Measurements from ENCODE around the gene TMEM238L. TPM values are rescaled to one million over a fixed set of nuclear protein-coding genes. Genes with fewer than 3 reads are reported as not detected.

Gene TMEM238L
- total and polyA plus RNA-seq, 2 experiments from 2014 or later: not detected

DNA sequence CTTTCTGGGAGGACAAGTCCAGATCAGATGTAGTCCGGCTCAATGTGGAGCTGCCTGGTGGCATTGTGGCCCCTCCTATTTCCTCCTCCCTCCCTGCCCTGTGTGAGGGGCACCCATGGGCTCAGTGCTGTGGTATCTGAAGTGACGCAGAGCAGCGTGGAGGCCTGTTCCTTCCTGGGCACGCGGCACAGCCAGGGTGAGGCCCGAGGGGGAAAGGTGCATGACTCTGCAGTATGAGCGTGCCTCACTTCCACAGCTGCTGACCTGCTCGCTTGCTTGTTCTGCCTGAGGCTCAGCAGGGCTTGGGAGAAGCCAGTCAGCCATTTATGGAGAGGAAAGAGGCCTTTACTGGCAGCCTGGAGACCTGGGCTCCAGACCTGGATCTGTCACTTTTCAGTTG, 11.7 kb downstream of the TMEM238L start:
- Mint-ChIP-seq H3K4me1 (peaks cover 37% of the 10 kb centered on the region), H3K36me3 (ENCODE audit: low read depth) (no peaks in the 10 kb centered on the region), H3K27me3 (ENCODE audit: insufficient read depth, low read depth, poor library complexity) (peaks cover 12% of the 10 kb centered on the region), H3K27ac (no peak overlapping the region), H3K4me3 (no peak overlapping the region), H3K9me3 (no peaks in the 10 kb centered on the region)
- Histone ChIP-seq H3F3A (replicated peaks; ENCODE audit: low read depth) (no peaks in the 10 kb centered on the region), H3K27me3 (ENCODE audit: insufficient read depth) (no peaks in the 10 kb centered on the region), H3K4me3 (no peak overlapping the region), H3K4me2 (no peak overlapping the region), H3K9me2 (ENCODE audit: insufficient read depth) (0 out of 2 replicates have a peak, but pooled peaks cover 3% of the 10 kb centered on the region), H3K79me2 (replicated peaks; ENCODE audit: insufficient read depth) (no peaks in the 10 kb centered on the region), H3K27ac (ENCODE audit: low read depth) (no peak overlapping the region), H3K36me3 (ENCODE audit: insufficient read depth) (no peaks in the 10 kb centered on the region), H2AFZ (0 out of 2 replicates have a peak overlapping the region, but pooled peaks have one; percentile 28), H3K4me1 (ENCODE audit: insufficient read depth) (peaks cover 10% of the 10 kb centered on the region; the same call in 1 of the 2 replicates), H4K20me1 (replicated peaks; ENCODE audit: insufficient read depth) (no peaks in the 10 kb centered on the region)
- TF ChIP-seq, protein P1, sequence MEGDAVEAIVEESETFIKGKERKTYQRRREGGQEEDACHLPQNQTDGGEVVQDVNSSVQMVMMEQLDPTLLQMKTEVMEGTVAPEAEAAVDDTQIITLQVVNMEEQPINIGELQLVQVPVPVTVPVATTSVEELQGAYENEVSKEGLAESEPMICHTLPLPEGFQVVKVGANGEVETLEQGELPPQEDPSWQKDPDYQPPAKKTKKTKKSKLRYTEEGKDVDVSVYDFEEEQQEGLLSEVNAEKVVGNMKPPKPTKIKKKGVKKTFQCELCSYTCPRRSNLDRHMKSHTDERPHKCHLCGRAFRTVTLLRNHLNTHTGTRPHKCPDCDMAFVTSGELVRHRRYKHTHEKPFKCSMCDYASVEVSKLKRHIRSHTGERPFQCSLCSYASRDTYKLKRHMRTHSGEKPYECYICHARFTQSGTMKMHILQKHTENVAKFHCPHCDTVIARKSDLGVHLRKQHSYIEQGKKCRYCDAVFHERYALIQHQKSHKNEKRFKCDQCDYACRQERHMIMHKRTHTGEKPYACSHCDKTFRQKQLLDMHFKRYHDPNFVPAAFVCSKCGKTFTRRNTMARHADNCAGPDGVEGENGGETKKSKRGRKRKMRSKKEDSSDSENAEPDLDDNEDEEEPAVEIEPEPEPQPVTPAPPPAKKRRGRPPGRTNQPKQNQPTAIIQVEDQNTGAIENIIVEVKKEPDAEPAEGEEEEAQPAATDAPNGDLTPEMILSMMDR (conservative IDR thresholded peaks at IDR 0.05; ENCODE audit: low read depth in 2 of 2): no peak
- TF ChIP-seq EZH2phosphoT487 (IDR thresholded peaks at IDR 0.05; ENCODE audit: unreplicated experiment) (no peak), ZNF114 (CRISPR knock-in tag; IDR thresholded peaks at IDR 0.05) (no peak), EZH2 (IDR thresholded peaks at IDR 0.05; ENCODE audit: low read depth, unreplicated experiment) (no peak), NANOG (IDR thresholded peaks at IDR 0.05; ENCODE audit: borderline replicate concordance) (no peak), ZNF331 (CRISPR knock-in tag; IDR thresholded peaks at IDR 0.05; ENCODE audit: low read depth) (no peak), POLR2AphosphoS5 (IDR thresholded peaks at IDR 0.05; ENCODE audit: low read depth) (no peak), CREB1 (CRISPR knock-in tag; IDR thresholded peaks at IDR 0.05; ENCODE audit: low read depth) (no peak), JUNB (IDR thresholded peaks at IDR 0.05; ENCODE audit: unreplicated experiment) (no peak)
- TF ChIP-seq, protein P2, sequence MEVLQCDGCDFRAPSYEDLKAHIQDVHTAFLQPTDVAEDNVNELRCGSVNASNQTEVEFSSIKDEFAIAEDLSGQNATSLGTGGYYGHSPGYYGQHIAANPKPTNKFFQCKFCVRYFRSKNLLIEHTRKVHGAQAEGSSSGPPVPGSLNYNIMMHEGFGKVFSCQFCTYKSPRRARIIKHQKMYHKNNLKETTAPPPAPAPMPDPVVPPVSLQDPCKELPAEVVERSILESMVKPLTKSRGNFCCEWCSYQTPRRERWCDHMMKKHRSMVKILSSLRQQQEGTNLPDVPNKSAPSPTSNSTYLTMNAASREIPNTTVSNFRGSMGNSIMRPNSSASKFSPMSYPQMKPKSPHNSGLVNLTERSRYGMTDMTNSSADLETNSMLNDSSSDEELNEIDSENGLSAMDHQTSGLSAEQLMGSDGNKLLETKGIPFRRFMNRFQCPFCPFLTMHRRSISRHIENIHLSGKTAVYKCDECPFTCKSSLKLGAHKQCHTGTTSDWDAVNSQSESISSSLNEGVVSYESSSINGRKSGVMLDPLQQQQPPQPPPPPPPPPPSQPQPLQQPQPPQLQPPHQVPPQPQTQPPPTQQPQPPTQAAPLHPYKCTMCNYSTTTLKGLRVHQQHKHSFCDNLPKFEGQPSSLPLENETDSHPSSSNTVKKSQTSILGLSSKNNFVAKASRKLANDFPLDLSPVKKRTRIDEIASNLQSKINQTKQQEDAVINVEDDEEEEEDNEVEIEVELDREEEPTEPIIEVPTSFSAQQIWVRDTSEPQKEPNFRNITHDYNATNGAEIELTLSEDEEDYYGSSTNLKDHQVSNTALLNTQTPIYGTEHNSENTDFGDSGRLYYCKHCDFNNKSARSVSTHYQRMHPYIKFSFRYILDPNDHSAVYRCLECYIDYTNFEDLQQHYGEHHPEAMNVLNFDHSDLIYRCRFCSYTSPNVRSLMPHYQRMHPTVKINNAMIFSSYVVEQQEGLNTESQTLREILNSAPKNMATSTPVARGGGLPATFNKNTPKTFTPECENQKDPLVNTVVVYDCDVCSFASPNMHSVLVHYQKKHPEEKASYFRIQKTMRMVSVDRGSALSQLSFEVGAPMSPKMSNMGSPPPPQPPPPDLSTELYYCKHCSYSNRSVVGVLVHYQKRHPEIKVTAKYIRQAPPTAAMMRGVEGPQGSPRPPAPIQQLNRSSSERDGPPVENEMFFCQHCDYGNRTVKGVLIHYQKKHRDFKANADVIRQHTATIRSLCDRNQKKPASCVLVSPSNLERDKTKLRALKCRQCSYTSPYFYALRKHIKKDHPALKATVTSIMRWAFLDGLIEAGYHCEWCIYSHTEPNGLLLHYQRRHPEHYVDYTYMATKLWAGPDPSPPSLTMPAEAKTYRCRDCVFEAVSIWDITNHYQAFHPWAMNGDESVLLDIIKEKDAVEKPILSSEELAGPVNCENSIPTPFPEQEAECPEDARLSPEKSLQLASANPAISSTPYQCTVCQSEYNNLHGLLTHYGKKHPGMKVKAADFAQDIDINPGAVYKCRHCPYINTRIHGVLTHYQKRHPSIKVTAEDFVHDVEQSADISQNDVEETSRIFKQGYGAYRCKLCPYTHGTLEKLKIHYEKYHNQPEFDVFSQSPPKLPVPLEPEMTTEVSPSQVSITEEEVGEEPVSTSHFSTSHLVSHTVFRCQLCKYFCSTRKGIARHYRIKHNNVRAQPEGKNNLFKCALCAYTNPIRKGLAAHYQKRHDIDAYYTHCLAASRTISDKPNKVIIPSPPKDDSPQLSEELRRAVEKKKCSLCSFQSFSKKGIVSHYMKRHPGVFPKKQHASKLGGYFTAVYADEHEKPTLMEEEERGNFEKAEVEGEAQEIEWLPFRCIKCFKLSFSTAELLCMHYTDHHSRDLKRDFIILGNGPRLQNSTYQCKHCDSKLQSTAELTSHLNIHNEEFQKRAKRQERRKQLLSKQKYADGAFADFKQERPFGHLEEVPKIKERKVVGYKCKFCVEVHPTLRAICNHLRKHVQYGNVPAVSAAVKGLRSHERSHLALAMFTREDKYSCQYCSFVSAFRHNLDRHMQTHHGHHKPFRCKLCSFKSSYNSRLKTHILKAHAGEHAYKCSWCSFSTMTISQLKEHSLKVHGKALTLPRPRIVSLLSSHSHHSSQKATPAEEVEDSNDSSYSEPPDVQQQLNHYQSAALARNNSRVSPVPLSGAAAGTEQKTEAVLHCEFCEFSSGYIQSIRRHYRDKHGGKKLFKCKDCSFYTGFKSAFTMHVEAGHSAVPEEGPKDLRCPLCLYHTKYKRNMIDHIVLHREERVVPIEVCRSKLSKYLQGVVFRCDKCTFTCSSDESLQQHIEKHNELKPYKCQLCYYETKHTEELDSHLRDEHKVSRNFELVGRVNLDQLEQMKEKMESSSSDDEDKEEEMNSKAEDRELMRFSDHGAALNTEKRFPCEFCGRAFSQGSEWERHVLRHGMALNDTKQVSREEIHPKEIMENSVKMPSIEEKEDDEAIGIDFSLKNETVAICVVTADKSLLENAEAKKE (CRISPR knock-in tag; IDR thresholded peaks at IDR 0.05): no peak
- ATAC-seq: no peak
- DNase-seq (ENCODE audit: low spot score): no peak

All from GM23338 (cell line).